ENCODE results near the gene PTPN6. TPM values are rescaled to one million over a fixed set of nuclear protein-coding genes. Genes with fewer than 3 reads are reported as not detected.

The PTPN6 gene
- total and polyA plus RNA-seq, 2 of the 13 experiments (the other 11 are each of a cell fraction or from before 2014, with no cell fraction given) = 10.5 to 10.6 TPM

- TF ChIP-seq, protein P1, sequence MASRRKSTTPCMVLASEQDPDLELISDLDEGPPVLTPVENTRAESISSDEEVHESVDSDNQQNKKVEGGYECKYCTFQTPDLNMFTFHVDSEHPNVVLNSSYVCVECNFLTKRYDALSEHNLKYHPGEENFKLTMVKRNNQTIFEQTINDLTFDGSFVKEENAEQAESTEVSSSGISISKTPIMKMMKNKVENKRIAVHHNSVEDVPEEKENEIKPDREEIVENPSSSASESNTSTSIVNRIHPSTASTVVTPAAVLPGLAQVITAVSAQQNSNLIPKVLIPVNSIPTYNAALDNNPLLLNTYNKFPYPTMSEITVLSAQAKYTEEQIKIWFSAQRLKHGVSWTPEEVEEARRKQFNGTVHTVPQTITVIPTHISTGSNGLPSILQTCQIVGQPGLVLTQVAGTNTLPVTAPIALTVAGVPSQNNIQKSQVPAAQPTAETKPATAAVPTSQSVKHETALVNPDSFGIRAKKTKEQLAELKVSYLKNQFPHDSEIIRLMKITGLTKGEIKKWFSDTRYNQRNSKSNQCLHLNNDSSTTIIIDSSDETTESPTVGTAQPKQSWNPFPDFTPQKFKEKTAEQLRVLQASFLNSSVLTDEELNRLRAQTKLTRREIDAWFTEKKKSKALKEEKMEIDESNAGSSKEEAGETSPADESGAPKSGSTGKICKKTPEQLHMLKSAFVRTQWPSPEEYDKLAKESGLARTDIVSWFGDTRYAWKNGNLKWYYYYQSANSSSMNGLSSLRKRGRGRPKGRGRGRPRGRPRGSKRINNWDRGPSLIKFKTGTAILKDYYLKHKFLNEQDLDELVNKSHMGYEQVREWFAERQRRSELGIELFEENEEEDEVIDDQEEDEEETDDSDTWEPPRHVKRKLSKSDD (CRISPR knock-in tag; IDR thresholded peaks at IDR 0.05; ENCODE audit: low read depth) = peak; percentile 83; the same call in 1 of the 2 replicates
- TF ChIP-seq, protein P2, sequence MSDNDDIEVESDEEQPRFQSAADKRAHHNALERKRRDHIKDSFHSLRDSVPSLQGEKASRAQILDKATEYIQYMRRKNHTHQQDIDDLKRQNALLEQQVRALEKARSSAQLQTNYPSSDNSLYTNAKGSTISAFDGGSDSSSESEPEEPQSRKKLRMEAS (IDR thresholded peaks at IDR 0.05) = no peak; the same call in 1 of the 2 replicates
- no peak for TF ChIP-seq HNRNPUL1 (IDR thresholded peaks at IDR 0.05; ENCODE audit: low read depth, low read length)
- TF ChIP-seq ZNF496 (CRISPR knock-in tag; IDR thresholded peaks at IDR 0.05; ENCODE audit: insufficient replicate concordance) = no peak
- no peak for TF ChIP-seq ZNF572 (CRISPR knock-in tag; IDR thresholded peaks at IDR 0.05)
- 0 out of 2 replicates have a peak, but pooled peaks have one; percentile 66 for TF ChIP-seq RCOR2 (CRISPR knock-in tag; IDR thresholded peaks at IDR 0.05)
- TF ChIP-seq, protein P3, sequence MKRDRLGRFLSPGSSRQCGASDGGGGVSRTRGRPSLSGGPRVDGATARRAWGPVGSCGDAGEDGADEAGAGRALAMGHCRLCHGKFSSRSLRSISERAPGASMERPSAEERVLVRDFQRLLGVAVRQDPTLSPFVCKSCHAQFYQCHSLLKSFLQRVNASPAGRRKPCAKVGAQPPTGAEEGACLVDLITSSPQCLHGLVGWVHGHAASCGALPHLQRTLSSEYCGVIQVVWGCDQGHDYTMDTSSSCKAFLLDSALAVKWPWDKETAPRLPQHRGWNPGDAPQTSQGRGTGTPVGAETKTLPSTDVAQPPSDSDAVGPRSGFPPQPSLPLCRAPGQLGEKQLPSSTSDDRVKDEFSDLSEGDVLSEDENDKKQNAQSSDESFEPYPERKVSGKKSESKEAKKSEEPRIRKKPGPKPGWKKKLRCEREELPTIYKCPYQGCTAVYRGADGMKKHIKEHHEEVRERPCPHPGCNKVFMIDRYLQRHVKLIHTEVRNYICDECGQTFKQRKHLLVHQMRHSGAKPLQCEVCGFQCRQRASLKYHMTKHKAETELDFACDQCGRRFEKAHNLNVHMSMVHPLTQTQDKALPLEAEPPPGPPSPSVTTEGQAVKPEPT (CRISPR knock-in tag; IDR thresholded peaks at IDR 0.05; ENCODE audit: low read depth) = no peak; the same call in 1 of the 2 replicates
- no peak; the same call in 1 of the 2 replicates for TF ChIP-seq WIZ (CRISPR knock-in tag; IDR thresholded peaks at IDR 0.05)
- peak; percentile 99 for TF ChIP-seq KDM3A (CRISPR knock-in tag; IDR thresholded peaks at IDR 0.05; ENCODE audit: low read depth)
- no peak for TF ChIP-seq ZNF558 (CRISPR knock-in tag; IDR thresholded peaks at IDR 0.05; ENCODE audit: borderline replicate concordance)
- TF ChIP-seq NR2F6 (IDR thresholded peaks at IDR 0.05) = peak; percentile 66; the same call in 1 of the 2 replicates
- peak; percentile 64 for TF ChIP-seq NR2F6 (CRISPR knock-in tag; IDR thresholded peaks at IDR 0.05)
- TF ChIP-seq ZNF446 (CRISPR knock-in tag; IDR thresholded peaks at IDR 0.05) = no peak
- TF ChIP-seq ZNF260 (CRISPR knock-in tag; IDR thresholded peaks at IDR 0.05; ENCODE audit: borderline replicate concordance, low read depth) = 0 out of 2 replicates have a peak, but pooled peaks have one; percentile 38
- peak; percentile 87; the same call in 1 of the 2 replicates for TF ChIP-seq ZNF841 (CRISPR knock-in tag; IDR thresholded peaks at IDR 0.05; ENCODE audit: borderline replicate concordance)
- no peak for TF ChIP-seq ZNF121 (CRISPR knock-in tag; IDR thresholded peaks at IDR 0.05)
- TF ChIP-seq ZNF549 (CRISPR knock-in tag; IDR thresholded peaks at IDR 0.05) = no peak
- TF ChIP-seq CHD4 (IDR thresholded peaks at IDR 0.05; ENCODE audit: borderline replicate concordance, low read length) = no peak
- TF ChIP-seq, protein P4, sequence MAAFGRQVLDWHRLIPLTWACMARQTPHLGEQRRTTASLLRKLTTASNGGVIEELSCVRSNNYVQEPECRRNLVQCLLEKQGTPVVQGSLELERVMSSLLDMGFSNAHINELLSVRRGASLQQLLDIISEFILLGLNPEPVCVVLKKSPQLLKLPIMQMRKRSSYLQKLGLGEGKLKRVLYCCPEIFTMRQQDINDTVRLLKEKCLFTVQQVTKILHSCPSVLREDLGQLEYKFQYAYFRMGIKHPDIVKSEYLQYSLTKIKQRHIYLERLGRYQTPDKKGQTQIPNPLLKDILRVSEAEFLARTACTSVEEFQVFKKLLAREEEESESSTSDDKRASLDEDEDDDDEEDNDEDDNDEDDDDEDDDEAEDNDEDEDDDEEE (CRISPR knock-in tag; IDR thresholded peaks at IDR 0.05) = no peak
- no peak for TF ChIP-seq GABPA (IDR thresholded peaks at IDR 0.05; ENCODE audit: low read depth, low read length)
- TF ChIP-seq GABPA (CRISPR knock-in tag; IDR thresholded peaks at IDR 0.05; ENCODE audit: low read depth) = peak; percentile 87
- peak; percentile 92 for TF ChIP-seq TARDBP (CRISPR knock-in tag; IDR thresholded peaks at IDR 0.05)
Measured at GRCh38 chr12:6943722-6944380, 7.3 kb upstream of the PTPN6 start, which contains the start of the genes C12orf57 and RNU7-1 (continued).
